ENCODE results near the gene PPP2R2C.

Gene PPP2R2C

GRCh38 chr4:6448476-6449170, 23.8 kb downstream of the PPP2R2C start:
- DNase-seq (ENCODE audit: low spot score) = no peak

GRCh38 chr4:6447672-6448171, 24.7 kb downstream of the PPP2R2C start:
- no peak for DNase-seq (ENCODE audit: low spot score)

- DNase-seq (ENCODE audit: low spot score) = no peak
Measured at GRCh38 chr4:6446538-6447451, 25.6 kb downstream of the PPP2R2C start.

GRCh38 chr4:6446130-6446482, 26.3 kb downstream of the PPP2R2C start:
- DNase-seq (ENCODE audit: low spot score) = no peak

GRCh38 chr4:6445403-6446129, 26.8 kb downstream of the PPP2R2C start:
- no peak for DNase-seq (ENCODE audit: low spot score)

- no peak for DNase-seq (ENCODE audit: low spot score)
Measured at GRCh38 chr4:6444582-6444981, 27.8 kb downstream of the PPP2R2C start.

GRCh38 chr4:6443035-6444023, 29.1 kb downstream of the PPP2R2C start:
- no peak for DNase-seq (ENCODE audit: low spot score)

GRCh38 chr4:6442555-6442954, 29.9 kb downstream of the PPP2R2C start:
- no peak for DNase-seq (ENCODE audit: low spot score)

GRCh38 chr4:6441758-6442157, 30.7 kb downstream of the PPP2R2C start:
- no peak for DNase-seq (ENCODE audit: low spot score)

GRCh38 chr4:6441202-6441582, 31.2 kb downstream of the PPP2R2C start:
- DNase-seq (ENCODE audit: low spot score) = no peak

- DNase-seq (ENCODE audit: low spot score) = no peak
Measured at GRCh38 chr4:6440506-6441201, 31.8 kb downstream of the PPP2R2C start.

- no peak for DNase-seq (ENCODE audit: low spot score)
Measured at GRCh38 chr4:6439120-6439762, 33.2 kb downstream of the PPP2R2C start.

- DNase-seq (ENCODE audit: low spot score) = no peak
Measured at GRCh38 chr4:6437826-6438238, 34.6 kb downstream of the PPP2R2C start.

- no peak for DNase-seq (ENCODE audit: low spot score)
Measured at GRCh38 chr4:6435010-6435409, 37.4 kb downstream of the PPP2R2C start.

- no peak for DNase-seq (ENCODE audit: low spot score)
Measured at GRCh38 chr4:6430927-6431326, 41.5 kb downstream of the PPP2R2C start.

GRCh38 chr4:6427439-6428090, 44.8 kb downstream of the PPP2R2C start:
- DNase-seq (ENCODE audit: low spot score) = no peak

- no peak for DNase-seq (ENCODE audit: low spot score)
Measured at GRCh38 chr4:6426571-6427438, 45.6 kb downstream of the PPP2R2C start.

GRCh38 chr4:6425911-6426310, 46.5 kb downstream of the PPP2R2C start:
- DNase-seq (ENCODE audit: low spot score) = no peak

- DNase-seq (ENCODE audit: low spot score) = no peak
Measured at GRCh38 chr4:6425336-6425735, 47.1 kb downstream of the PPP2R2C start.

All from AG08395 (cell line).